GM12878 (cell line): ENCODE results near the gene SPATS2L. TPM values are rescaled to one million over a fixed set of nuclear protein-coding genes. Genes with fewer than 3 reads are reported as not detected.

ENCODE experiments used
- ASH2L ChIP-seq: fragments of 300-600, 200-600 bp; sonication (generic); IDR thresholded peaks from 2 replicates; pipeline ENCODE4 v1.6.1; 2017; ENCODE audit warnings: low read depth, mild to moderate bottlenecking, borderline replicate concordance
- ATF3 ChIP-seq: IDR thresholded peaks from 2 replicates; pipeline ENCODE4 v1.6.1; 2011; ENCODE audit warnings: low read depth, mild to moderate bottlenecking, low read length, moderate library complexity, borderline replicate concordance; ENCODE audit errors: extremely low read depth
- BACH1 ChIP-seq: fragments of 450-650 bp; IDR thresholded peaks from 2 replicates; pipeline ENCODE4 v1.6.1; 2017; ENCODE audit warnings: mild to moderate bottlenecking, borderline replicate concordance
- CBFB ChIP-seq: IDR thresholded peaks from 2 replicates; pipeline ENCODE4 v1.6.1; 2016; ENCODE audit warnings: antibody characterized with exemption, low read depth
- CHD2 ChIP-seq: IDR thresholded peaks from 2 replicates; pipeline ENCODE4 v1.6.1; 2011; ENCODE audit warnings: low read depth, low read length, improper control_type of control experiment, borderline replicate concordance
- CHD4 ChIP-seq: fragments of 200-600 bp; sonication (generic); IDR thresholded peaks from 2 replicates; pipeline ENCODE4 v1.6.1; 2016; ENCODE audit warnings: mild to moderate bottlenecking
- E2F4 ChIP-seq: IDR thresholded peaks from 2 replicates; pipeline ENCODE4 v1.6.1; 2012; ENCODE audit warnings: low read depth, low read length, improper control_type of control experiment
- HCFC1 ChIP-seq: fragments of 150-350 bp; IDR thresholded peaks from 2 replicates; pipeline ENCODE4 v1.6.1; 2014; ENCODE audit warnings: low read length
- HDGF ChIP-seq: fragments of 450-650 bp; IDR thresholded peaks from 2 replicates; pipeline ENCODE4 v1.6.1; 2016; ENCODE audit warnings: antibody characterized with exemption
- KDM1A ChIP-seq: fragments of 200-600 bp; sonication (generic); IDR thresholded peaks from 2 replicates; pipeline ENCODE4 v1.6.1; 2016; ENCODE audit warnings: borderline replicate concordance
- MTA3 ChIP-seq: IDR thresholded peaks from 2 replicates; pipeline ENCODE4 v1.6.1; 2012; ENCODE audit warnings: low read length, inconsistent platforms, borderline replicate concordance
- MYB ChIP-seq: fragments of 150-350 bp; IDR thresholded peaks from 2 replicates; pipeline ENCODE4 v1.6.1; 2014; ENCODE audit warnings: mild to moderate bottlenecking, low read depth, low read length, borderline replicate concordance
- NRF1 ChIP-seq: conservative IDR thresholded peaks from 2 replicates; pipeline ENCODE4 v1.6.1; 2011; ENCODE audit warnings: mild to moderate bottlenecking, low read depth, low read length, improper control_type of control experiment
- POU2F2 ChIP-seq: IDR thresholded peaks from 3 replicates; pipeline ENCODE4 v1.6.1; 2011; ENCODE audit warnings: low read depth, mild to moderate bottlenecking, low read length, borderline replicate concordance
- RELB ChIP-seq: fragments of 450-650 bp; IDR thresholded peaks from 2 replicates; pipeline ENCODE4 v1.6.1; 2017; ENCODE audit warnings: low read depth, mild to moderate bottlenecking, moderate library complexity
- SMAD1 ChIP-seq: fragments of 450-650 bp; IDR thresholded peaks from 2 replicates; pipeline ENCODE4 v1.6.1; 2018; ENCODE audit warnings: mild to moderate bottlenecking, low read depth; ENCODE audit not compliant: partially characterized antibody
- SMC3 ChIP-seq: IDR thresholded peaks from 2 replicates; pipeline ENCODE4 v1.6.1; 2011; ENCODE audit warnings: low read length, improper control_type of control experiment, borderline replicate concordance
- SREBF1 ChIP-seq: IDR thresholded peaks from 2 replicates; pipeline ENCODE4 v1.6.1; 2012; ENCODE audit warnings: mild to moderate bottlenecking, low read length
- STAT3 ChIP-seq: IDR thresholded peaks from 2 replicates; pipeline ENCODE4 v1.6.1; 2011; ENCODE audit warnings: low read depth, low read length, improper control_type of control experiment
- SUPT20H ChIP-seq: IDR thresholded peaks from 2 replicates; pipeline ENCODE4 v1.6.1; 2011; ENCODE audit warnings: low read depth, mild to moderate bottlenecking, low read length, moderate library complexity, borderline replicate concordance; ENCODE audit not compliant: control insufficient read depth
- TCF7 ChIP-seq: IDR thresholded peaks from 2 replicates; pipeline ENCODE4 v1.6.1; 2014; ENCODE audit warnings: antibody characterized with exemption, borderline replicate concordance
- USF1 ChIP-seq: IDR thresholded peaks from 2 replicates; pipeline ENCODE4 v1.6.1; 2011; ENCODE audit warnings: borderline replicate concordance, low read depth, mild to moderate bottlenecking, moderate library complexity, mixed read lengths, low read length; ENCODE audit not compliant: insufficient read depth; ENCODE audit errors: extremely low read length
- WRNIP1 ChIP-seq: IDR thresholded peaks from 2 replicates; pipeline ENCODE4 v1.6.1; 2011; ENCODE audit warnings: low read depth, low read length, improper control_type of control experiment, borderline replicate concordance
- ZNF592 ChIP-seq: fragments of 450-650 bp; IDR thresholded peaks from 2 replicates; pipeline ENCODE4 v1.6.1; 2017; ENCODE audit warnings: mild to moderate bottlenecking, moderate library complexity
- polyA plus RNA-seq, 11 experiments: library from polyadenylated mRNA; depleted of rRNA in 4 of 11; unstranded in 6 of 11; stranded (reverse) in 5 of 11; fragments of >200 nt; fragmentation: Nextera tagmentation in 4 of 11; fragmentation: Illumina TruSeq in 1 of 11; extraction: Ambion mirVana in 4 of 11; extraction: Trizol in 1 of 11; gene quantifications; 1 replicate in 1 of 11; 2 replicates in 10 of 11; pipeline versions ENCODE4 v1.2.1 to v1.2.3, GENCODE V29; 2011 to 2016; ENCODE audit warnings: inconsistent platforms in 2 of 11, missing spikeins in 2 of 11, low read depth in 1 of 11
- total RNA-seq, 4 experiments: library from RNA; depleted of rRNA in 3 of 4; stranded (reverse); fragments of >200 nt in 3 of 4; fragmentation: Illumina TruSeq in 1 of 4; extraction: Trizol in 1 of 4; gene quantifications; 2 replicates each; pipeline versions ENCODE4 v1.2.1 to v1.2.3, GENCODE V29; 2013 to 2021

The SPATS2L gene
- total and polyA plus RNA-seq, 10 of the 15 experiments (the other 5 are each of a cell fraction or from before 2014, with no cell fraction given) = 5.2 to 30.0 (median 20.1) TPM

GRCh38 chr2:200471324-200471848, 164.9 kb downstream of the SPATS2L start (continued):
- TF ChIP-seq CHD2 (peak; percentile 69; the same call in 1 of the 2 replicates), ZNF592 (no peak), HDGF (no peak), ASH2L (no peak), SMAD1 (no peak), CBFB (peak; percentile 94), CHD4 (no peak), ATF3 (no peak), SUPT20H (no peak), BACH1 (peak; percentile 79; the same call in 1 of the 2 replicates), SMC3 (peak; percentile 79), TCF7 (peak; percentile 23; the same call in 1 of the 2 replicates), HCFC1 (no peak), USF1 (no peak), NRF1 (no peak), KDM1A (no peak), MYB (no peak), WRNIP1 (no peak), SREBF1 (no peak), MTA3 (peak; percentile 74; the same call in 1 of the 2 replicates), RELB (peak; percentile 96), POU2F2 (peak; percentile 89; the same call in 2 of the 3 replicates), STAT3 (no peak; the same call in 1 of the 2 replicates), E2F4 (no peak)
